Lower leg skin (tissue), 3 donors: ENCODE measurements around the gene EPB41L2.

Experiments
- CTCF ChIP-seq, 3 donors: fragments of 450-650 bp; IDR thresholded peaks; one replicate each; pipeline ENCODE4 v1.5.1; 2016; ENCODE audit warnings: antibody characterized with exemption in 3 of 3, mild to moderate bottlenecking in 3 of 3, moderate library complexity in 2 of 3
- POLR2A ChIP-seq, 2 donors: fragments of 450-650 bp; IDR thresholded peaks; one replicate each; pipeline ENCODE4 v1.6.1; 2016 to 2017; ENCODE audit warnings: antibody characterized with exemption in 2 of 2, mild to moderate bottlenecking in 1 of 2, moderate library complexity in 1 of 2

GRCh38 chr6:131001111-131001736 lies 61.8 kb downstream of the EPB41L2 start:
- TF ChIP-seq CTCF (IDR thresholded peaks at IDR 0.05) (no peak), POLR2A (IDR thresholded peaks at IDR 0.05) (no peak)
